Gastroesophageal sphincter (tissue), 3 donors: ENCODE measurements around the gene CRCP.

ENCODE experiments used
- POLR2AphosphoS5 ChIP-seq: sonication (generic); formaldehyde crosslinking; IDR thresholded peaks from one replicate; pipeline ENCODE4 v1.6.1; 2017; ENCODE audit warnings: antibody characterized with exemption
- TF ChIP-seq, protein P1 (sequence below), 4 experiments: fragments of 200-600 bp in 2 of 4; fragments of 450-650 bp in 2 of 4; sonication (generic) in 1 of 4; IDR thresholded peaks; one replicate each; pipeline ENCODE4 v1.5.1; 2017 to 2019; ENCODE audit warnings: antibody characterized with exemption in 4 of 4, mild to moderate bottlenecking in 2 of 4, moderate library complexity in 2 of 4

GRCh38 chr7:66182920-66183319 is 68.3 kb downstream of the CRCP start:
- TF ChIP-seq, protein P1, sequence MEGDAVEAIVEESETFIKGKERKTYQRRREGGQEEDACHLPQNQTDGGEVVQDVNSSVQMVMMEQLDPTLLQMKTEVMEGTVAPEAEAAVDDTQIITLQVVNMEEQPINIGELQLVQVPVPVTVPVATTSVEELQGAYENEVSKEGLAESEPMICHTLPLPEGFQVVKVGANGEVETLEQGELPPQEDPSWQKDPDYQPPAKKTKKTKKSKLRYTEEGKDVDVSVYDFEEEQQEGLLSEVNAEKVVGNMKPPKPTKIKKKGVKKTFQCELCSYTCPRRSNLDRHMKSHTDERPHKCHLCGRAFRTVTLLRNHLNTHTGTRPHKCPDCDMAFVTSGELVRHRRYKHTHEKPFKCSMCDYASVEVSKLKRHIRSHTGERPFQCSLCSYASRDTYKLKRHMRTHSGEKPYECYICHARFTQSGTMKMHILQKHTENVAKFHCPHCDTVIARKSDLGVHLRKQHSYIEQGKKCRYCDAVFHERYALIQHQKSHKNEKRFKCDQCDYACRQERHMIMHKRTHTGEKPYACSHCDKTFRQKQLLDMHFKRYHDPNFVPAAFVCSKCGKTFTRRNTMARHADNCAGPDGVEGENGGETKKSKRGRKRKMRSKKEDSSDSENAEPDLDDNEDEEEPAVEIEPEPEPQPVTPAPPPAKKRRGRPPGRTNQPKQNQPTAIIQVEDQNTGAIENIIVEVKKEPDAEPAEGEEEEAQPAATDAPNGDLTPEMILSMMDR (IDR thresholded peaks at IDR 0.05), result no peak
- no peak for TF ChIP-seq POLR2AphosphoS5
